22Rv1 (cell line): ENCODE results near the gene MVK.

ENCODE experiments used
- CTCF ChIP-seq: fragments of 450-650 bp; IDR thresholded peaks from 2 replicates; pipeline ENCODE4 v1.5.1; 2017; ENCODE audit warnings: mild to moderate bottlenecking
- ZFX ChIP-seq: fragments of 450-650 bp; IDR thresholded peaks from 2 replicates; pipeline ENCODE4 v1.6.1; 2017; ENCODE audit warnings: antibody characterized with exemption, borderline replicate concordance

- TF ChIP-seq CTCF (no peak), ZFX (no peak)
These were observed 72.1 kb downstream of the MVK start for GRCh38 chr12:109645708-109646107.
